C4-2B (cell line): ENCODE data around the gene KMT2B.
A peak's percentile ranks its signal among the peaks of the same experiment; 100 is the strongest.
"Not testable (repeated sequence)": the region's sequence is repeated elsewhere in the genome, so short reads cannot be mapped to it uniquely, and the experiment has no call there.

Experiments used
- H3K27ac ChIP-seq: fragments of 450-650 bp; 2 replicates; pipeline ENCODE4 v1.5.1; 2017
- CTCF ChIP-seq: fragments of 450-650 bp; conservative IDR thresholded peaks from 2 replicates; pipeline ENCODE4 v1.5.1; 2017; ENCODE audit warnings: mild to moderate bottlenecking
- ZFX ChIP-seq: fragments of 450-650 bp; IDR thresholded peaks from 2 replicates; pipeline ENCODE4 v1.6.1; 2017

KMT2B gene

GRCh38 chr19:35767288-35768081 lies 49.7 kb downstream of the KMT2B start:
- TF ChIP-seq ZFX (no peak), CTCF (no peak)
- no peak overlapping the region for H3K27ac ChIP-seq

- TF ChIP-seq ZFX (no peak), CTCF (no peak)
- no peak overlapping the region for H3K27ac ChIP-seq
These were observed 50.2 kb downstream of the KMT2B start for GRCh38 chr19:35768082-35768421.

- not testable (repeated sequence) for H3K27ac ChIP-seq
These were observed 54.6 kb downstream of the KMT2B start for GRCh38 chr19:35772362-35772761.

- no peak for TF ChIP-seq CTCF
- TF ChIP-seq ZFX = no peak
- H3K27ac ChIP-seq = no peak overlapping the region
These were observed 55.4 kb downstream of the KMT2B start for GRCh38 chr19:35773020-35773806.

GRCh38 chr19:35774274-35775045 lies 56.7 kb downstream of the KMT2B start:
- TF ChIP-seq CTCF = no peak
- TF ChIP-seq ZFX = no peak
- H3K27ac ChIP-seq = peak overlapping the region; percentile 84; the same call in 1 of the 2 replicates

GRCh38 chr19:35775046-35775297 lies 57.2 kb downstream of the KMT2B start:
- no peak for TF ChIP-seq CTCF
- TF ChIP-seq ZFX = no peak
- H3K27ac ChIP-seq = peak overlapping the region; percentile 84; the same call in 1 of the 2 replicates

- TF ChIP-seq CTCF = no peak
- TF ChIP-seq ZFX = peak; percentile 51; the same call in 1 of the 2 replicates
- peak within 1 kb of the TSS; percentile 84 for H3K27ac ChIP-seq
These were observed 57.7 kb downstream of the KMT2B start, which contains the start of gene ARHGAP33 for GRCh38 chr19:35775298-35776101. Gene ARHGAP33, plus strand, starts transcription at chr19:35775564. Its CDS starts 95 bp downstream, at chr19:35775659.
